Stimulated activated CD4-positive, alpha-beta T cell treated with anti-CD3 and anti-CD28 coated beads, Interleukin-12 subunit alpha, Interleukin-12 subunit beta, amount 100 ng/mL, for 48 hours (primary cell): ENCODE results near the gene AOC3.
"Not testable (repeated sequence)": the region's sequence is repeated elsewhere in the genome, so short reads cannot be mapped to it uniquely, and the experiment has no call there.

Source experiments
- DNase-seq, 3 donors: peaks; one replicate each; pipeline ENCODE4 v3.0.0-alpha.2; 2020; ENCODE audit warnings: low read depth in 2 of 3, low spot score in 1 of 3

Gene AOC3

GRCh38 chr17:42866631-42867575 is 15.9 kb downstream of the AOC3 start:
- no peak for DNase-seq

- not testable (repeated sequence) for DNase-seq
Measured at GRCh38 chr17:42867694-42868261, 16.8 kb downstream of the AOC3 start.

GRCh38 chr17:42868338-42868737 is 17.3 kb downstream of the AOC3 start:
- DNase-seq = no peak

- no peak for DNase-seq
Measured at GRCh38 chr17:42871647-42872046, 20.6 kb downstream of the AOC3 start.

GRCh38 chr17:42872251-42872965 is 21.4 kb downstream of the AOC3 start:
- no peak for DNase-seq

- no peak for DNase-seq
Measured at GRCh38 chr17:42873315-42873714, 22.3 kb downstream of the AOC3 start.

- DNase-seq = not testable (repeated sequence)
Measured at GRCh38 chr17:42873932-42874695, 23.1 kb downstream of the AOC3 start.

- no peak for DNase-seq
Measured at GRCh38 chr17:42877037-42877436, 26.0 kb downstream of the AOC3 start.

- no peak for DNase-seq
Measured at GRCh38 chr17:42878123-42878880, 27.3 kb downstream of the AOC3 start.

GRCh38 chr17:42878924-42879595 is 28.1 kb downstream of the AOC3 start:
- DNase-seq = no peak

- no peak for DNase-seq
Measured at GRCh38 chr17:42879596-42879985, 28.6 kb downstream of the AOC3 start.

GRCh38 chr17:42880776-42881310 is 29.8 kb downstream of the AOC3 start:
- DNase-seq = no peak

GRCh38 chr17:42881706-42882105 is 30.7 kb downstream of the AOC3 start:
- not testable (repeated sequence) for DNase-seq

- no peak for DNase-seq
Measured at GRCh38 chr17:42882166-42882565, 31.2 kb downstream of the AOC3 start.

GRCh38 chr17:42883802-42884558 is 33.0 kb downstream of the AOC3 start:
- no peak for DNase-seq

- DNase-seq = not testable (repeated sequence)
Measured at GRCh38 chr17:42885806-42886205, 34.8 kb downstream of the AOC3 start.

GRCh38 chr17:42886283-42887176 is 35.5 kb downstream of the AOC3 start:
- DNase-seq = no peak

GRCh38 chr17:42889809-42890208 is 38.8 kb downstream of the AOC3 start:
- DNase-seq = no peak
